TTC549 (cell line): Measurements from ENCODE around the gene MIB2.
"Not testable (repeated sequence)": the region's sequence is repeated elsewhere in the genome, so short reads cannot be mapped to it uniquely, and the experiment has no call there.

Experiments
- FAIRE-seq: peaks from 2 replicates; lab custom pipeline; 2012; peaks lifted over from hg19 to GRCh38; lab: Jason Lieb, UNC

MIB2 gene

GRCh38 chr1:1627261-1627828 is 12.0 kb downstream of the MIB2 start:
- FAIRE-seq = no peak

GRCh38 chr1:1627829-1628753 is 12.8 kb downstream of the MIB2 start:
- no peak for FAIRE-seq

- FAIRE-seq = no peak
These were observed 13.6 kb downstream of the MIB2 start for GRCh38 chr1:1628754-1629429.

- FAIRE-seq = no peak
These were observed 14.3 kb downstream of the MIB2 start for GRCh38 chr1:1629430-1630190.

- FAIRE-seq = no peak
These were observed 15.1 kb downstream of the MIB2 start for GRCh38 chr1:1630191-1630964.

- no peak for FAIRE-seq
These were observed 15.9 kb downstream of the MIB2 start for GRCh38 chr1:1630965-1631781.

GRCh38 chr1:1631782-1632420 is 16.6 kb downstream of the MIB2 start, which contains the start of gene MMP23B:
MMP23B (plus strand) TSS chr1:1632173; CDS start chr1:1632219, 46 bp downstream.
- no peak for FAIRE-seq

GRCh38 chr1:1633409-1633808 is 18.1 kb downstream of the MIB2 start:
- not testable (repeated sequence) for FAIRE-seq

GRCh38 chr1:1634613-1635012 is 19.3 kb downstream of the MIB2 start:
- not testable (repeated sequence) for FAIRE-seq

- FAIRE-seq = not testable (repeated sequence)
These were observed 21.6 kb downstream of the MIB2 start for GRCh38 chr1:1636621-1637478.

GRCh38 chr1:1637479-1637875 is 22.2 kb downstream of the MIB2 start:
- FAIRE-seq = not testable (repeated sequence)

GRCh38 chr1:1638528-1638927 is 23.2 kb downstream of the MIB2 start:
- FAIRE-seq = not testable (repeated sequence)

GRCh38 chr1:1639368-1639767 is 24.1 kb downstream of the MIB2 start:
- FAIRE-seq = not testable (repeated sequence)

- not testable (repeated sequence) for FAIRE-seq
These were observed 24.8 kb downstream of the MIB2 start for GRCh38 chr1:1640081-1640480.

GRCh38 chr1:1640711-1641461 is 25.6 kb downstream of the MIB2 start:
- FAIRE-seq = not testable (repeated sequence)

GRCh38 chr1:1646326-1646725 is 31.0 kb downstream of the MIB2 start:
- FAIRE-seq = not testable (repeated sequence)

- FAIRE-seq = not testable (repeated sequence)
These were observed 32.4 kb downstream of the MIB2 start for GRCh38 chr1:1647567-1648241.

GRCh38 chr1:1648265-1648664 is 33.0 kb downstream of the MIB2 start:
- FAIRE-seq = not testable (repeated sequence)
